HEK293T (cell line): ENCODE measurements around the gene F11.

Experiments used
- BHLHE40 ChIP-seq: fragments of 450-650 bp; IDR thresholded peaks from 2 replicates; pipeline ENCODE4 v1.6.1; 2016; ENCODE audit warnings: mild to moderate bottlenecking, moderate library complexity, borderline replicate concordance
- ELF4 ChIP-seq: fragments of 450-650 bp; IDR thresholded peaks from 2 replicates; pipeline ENCODE4 v1.6.1; 2017; ENCODE audit warnings: antibody characterized with exemption
- FOXA1 ChIP-seq: fragments of 450-650 bp; IDR thresholded peaks from 2 replicates; pipeline ENCODE4 v1.6.1; 2016; ENCODE audit warnings: mild to moderate bottlenecking
- HDGF ChIP-seq: fragments of 450-650 bp; IDR thresholded peaks from 2 replicates; pipeline ENCODE4 v1.6.1; 2017; ENCODE audit warnings: antibody characterized with exemption, borderline replicate concordance
- L3MBTL2 ChIP-seq: fragments of 450-650 bp; conservative IDR thresholded peaks from 2 replicates; pipeline ENCODE4 v1.6.1; 2016; ENCODE audit warnings: mild to moderate bottlenecking
- SP1 ChIP-seq: fragments of 450-650 bp; IDR thresholded peaks from 2 replicates; pipeline ENCODE4 v1.6.1; 2017
- SUZ12 ChIP-seq: fragments of 450-650 bp; IDR thresholded peaks from 2 replicates; pipeline ENCODE4 v1.6.1; 2016; ENCODE audit warnings: mild to moderate bottlenecking
- TARDBP ChIP-seq: fragments of 450-650 bp; IDR thresholded peaks from 2 replicates; pipeline ENCODE4 v1.6.1; 2016
- ZNF384 ChIP-seq: fragments of 450-650 bp; IDR thresholded peaks from 2 replicates; pipeline ENCODE4 v1.6.1; 2016

DNA sequence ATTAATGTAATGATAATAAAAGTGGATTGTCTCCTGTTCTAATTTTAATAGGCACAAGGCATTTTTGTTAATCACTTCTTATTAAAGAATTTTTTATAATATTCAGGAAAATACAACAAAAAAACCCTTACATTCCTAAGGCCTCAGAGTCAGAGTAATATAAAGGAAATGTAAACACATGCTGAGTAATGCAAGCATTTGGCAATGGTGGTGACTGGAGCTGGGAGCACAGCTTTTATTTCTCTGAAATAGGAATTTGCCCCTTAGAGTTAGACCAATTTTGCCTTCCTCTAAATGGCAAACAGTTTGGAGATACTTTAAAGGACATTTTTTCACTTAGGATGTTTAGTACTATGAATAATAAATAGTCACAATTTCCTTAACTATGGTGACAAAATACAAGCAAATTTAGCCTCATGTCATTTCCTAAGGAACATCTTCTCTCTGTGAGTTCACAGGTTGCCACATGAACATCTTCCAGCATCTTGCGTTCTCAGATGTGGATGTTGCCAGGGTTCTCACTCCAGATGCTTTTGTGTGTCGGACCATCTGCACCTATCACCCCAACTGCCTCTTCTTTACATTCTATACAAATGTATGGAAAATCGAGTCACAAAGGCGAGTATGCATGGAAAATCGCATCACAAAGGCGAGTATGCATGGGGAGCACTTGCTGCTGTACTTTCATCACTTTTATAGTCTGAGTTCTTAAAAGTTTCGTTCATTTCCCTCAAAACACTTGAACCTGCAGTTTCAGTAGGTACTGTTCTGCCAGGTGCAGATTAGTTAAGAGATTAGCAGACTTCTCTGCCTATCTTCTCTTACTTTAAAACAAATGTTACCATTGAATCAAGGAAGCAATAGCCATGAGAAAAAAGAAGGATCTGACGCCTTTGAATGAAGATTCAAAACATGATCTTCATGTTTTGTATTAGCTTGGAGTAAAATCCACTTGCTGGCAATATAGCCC lies 15.9 kb upstream of the F11 start:
- TF ChIP-seq SP1 (no peak), TARDBP (no peak), L3MBTL2 (no peak), HDGF (no peak), BHLHE40 (no peak), SUZ12 (no peak), ZNF384 (no peak), FOXA1 (no peak), ELF4 (no peak)
